Mononuclear cell (primary cell): Measurements from ENCODE around the gene AGBL1. TPM values are rescaled to one million over a fixed set of nuclear protein-coding genes. Genes with fewer than 3 reads are reported as not detected.

ENCODE experiments used
- H3K27me3 ChIP-seq: 2 replicates; pipeline ENCODE4 v1.6.0; 2011; ENCODE audit warnings: low read length, control low read depth; ENCODE audit not compliant: insufficient read depth
- H3K4me1 ChIP-seq: 2 replicates; pipeline ENCODE4 v1.5.1; 2011; ENCODE audit warnings: mild to moderate bottlenecking, low read length, control low read depth; ENCODE audit not compliant: insufficient read depth
- H3K4me3 ChIP-seq: 2 replicates; pipeline ENCODE4 v1.5.1; 2011; ENCODE audit warnings: mild to moderate bottlenecking, low read length, moderate library complexity
- H3K9me3 ChIP-seq: 2 replicates; pipeline ENCODE4 v1.5.1; 2011; ENCODE audit warnings: low read depth, mild to moderate bottlenecking, control low read depth, low read length
- total RNA-seq: library from RNA; depleted of rRNA; stranded (reverse); fragments of >200 nt; gene quantifications from one replicate; pipeline ENCODE4 v1.2.3, GENCODE V29; 2012

The AGBL1 gene
- total RNA-seq, 1 donor, result under 0.01 TPM

- no peaks in the 10 kb centered on the region for H3K9me3 ChIP-seq
- H3K27me3 ChIP-seq, result no peaks in the 10 kb centered on the region
- H3K4me1 ChIP-seq, result no peaks in the 10 kb centered on the region
- H3K4me3 ChIP-seq, result no peak overlapping the region
Observed at GRCh38 chr15:86846036-86846435, 766.4 kb downstream of the AGBL1 start.

GRCh38 chr15:86849136-86849535 is 769.5 kb downstream of the AGBL1 start:
- no peaks in the 10 kb centered on the region for H3K4me1 ChIP-seq
- H3K4me3 ChIP-seq, result no peak overlapping the region
- H3K9me3 ChIP-seq, result no peaks in the 10 kb centered on the region
- no peaks in the 10 kb centered on the region for H3K27me3 ChIP-seq

GRCh38 chr15:86849558-86850285 is 770.1 kb downstream of the AGBL1 start:
- Histone ChIP-seq H3K4me1 (no peaks in the 10 kb centered on the region), H3K9me3 (no peaks in the 10 kb centered on the region), H3K27me3 (no peaks in the 10 kb centered on the region), H3K4me3 (no peak overlapping the region)

GRCh38 chr15:86850939-86851338 is 771.3 kb downstream of the AGBL1 start:
- no peaks in the 10 kb centered on the region for H3K27me3 ChIP-seq
- no peaks in the 10 kb centered on the region for H3K9me3 ChIP-seq

GRCh38 chr15:86852741-86853140 is 773.1 kb downstream of the AGBL1 start:
- Histone ChIP-seq H3K9me3 (no peaks in the 10 kb centered on the region), H3K27me3 (no peaks in the 10 kb centered on the region), H3K4me1 (no peaks in the 10 kb centered on the region), H3K4me3 (no peak overlapping the region)

More at GRCh38 chr15:86850939-86851338, 771.3 kb downstream of the AGBL1 start:
- Histone ChIP-seq H3K4me1 (no peaks in the 10 kb centered on the region), H3K4me3 (no peak overlapping the region)

GRCh38 chr15:86854176-86854575 is 774.5 kb downstream of the AGBL1 start:
- Histone ChIP-seq H3K4me1 (no peaks in the 10 kb centered on the region), H3K4me3 (no peak overlapping the region), H3K27me3 (no peaks in the 10 kb centered on the region), H3K9me3 (no peaks in the 10 kb centered on the region)

GRCh38 chr15:86855307-86856291 is 775.9 kb downstream of the AGBL1 start:
- no peak overlapping the region for H3K4me3 ChIP-seq
- no peaks in the 10 kb centered on the region for H3K4me1 ChIP-seq
- H3K9me3 ChIP-seq, result no peaks in the 10 kb centered on the region
- no peaks in the 10 kb centered on the region for H3K27me3 ChIP-seq

- H3K27me3 ChIP-seq, result no peaks in the 10 kb centered on the region
- H3K4me1 ChIP-seq, result no peaks in the 10 kb centered on the region
- no peak overlapping the region for H3K4me3 ChIP-seq
- no peaks in the 10 kb centered on the region for H3K9me3 ChIP-seq
Observed at GRCh38 chr15:86857701-86858100, 778.0 kb downstream of the AGBL1 start.

GRCh38 chr15:86863226-86863915 is 783.7 kb downstream of the AGBL1 start:
- Histone ChIP-seq H3K27me3 (no peaks in the 10 kb centered on the region), H3K4me3 (no peak overlapping the region), H3K9me3 (no peaks in the 10 kb centered on the region), H3K4me1 (no peaks in the 10 kb centered on the region)

GRCh38 chr15:86865920-86866319 is 786.2 kb downstream of the AGBL1 start:
- no peaks in the 10 kb centered on the region for H3K27me3 ChIP-seq
- no peak overlapping the region for H3K4me3 ChIP-seq
- no peaks in the 10 kb centered on the region for H3K4me1 ChIP-seq
- no peaks in the 10 kb centered on the region for H3K9me3 ChIP-seq

- no peaks in the 10 kb centered on the region for H3K4me1 ChIP-seq
- H3K27me3 ChIP-seq, result no peaks in the 10 kb centered on the region
- H3K9me3 ChIP-seq, result no peaks in the 10 kb centered on the region
- no peak overlapping the region for H3K4me3 ChIP-seq
Observed at GRCh38 chr15:86870846-86871245, 791.2 kb downstream of the AGBL1 start.

GRCh38 chr15:86871964-86872363 is 792.3 kb downstream of the AGBL1 start:
- H3K9me3 ChIP-seq, result no peaks in the 10 kb centered on the region
- no peaks in the 10 kb centered on the region for H3K4me1 ChIP-seq
- H3K4me3 ChIP-seq, result no peak overlapping the region
- no peaks in the 10 kb centered on the region for H3K27me3 ChIP-seq

GRCh38 chr15:86872782-86873181 is 793.1 kb downstream of the AGBL1 start:
- Histone ChIP-seq H3K9me3 (no peaks in the 10 kb centered on the region), H3K27me3 (no peaks in the 10 kb centered on the region), H3K4me3 (no peak overlapping the region), H3K4me1 (no peaks in the 10 kb centered on the region)

- Histone ChIP-seq H3K4me3 (no peak overlapping the region), H3K4me1 (no peaks in the 10 kb centered on the region), H3K9me3 (no peaks in the 10 kb centered on the region), H3K27me3 (no peaks in the 10 kb centered on the region)
Observed at GRCh38 chr15:86875067-86875466, 795.4 kb downstream of the AGBL1 start.

- Histone ChIP-seq H3K9me3 (no peaks in the 10 kb centered on the region), H3K27me3 (no peaks in the 10 kb centered on the region), H3K4me3 (no peak overlapping the region), H3K4me1 (no peaks in the 10 kb centered on the region)
Observed at GRCh38 chr15:86876387-86876944, 796.8 kb downstream of the AGBL1 start.
